Astrocyte of the hippocampus (primary cell): ENCODE data around the gene THSD4.
"Not testable (repeated sequence)": the region's sequence is repeated elsewhere in the genome, so short reads cannot be mapped to it uniquely, and the experiment has no call there.

Source experiments
- DNase-seq: peaks from one replicate; pipeline ENCODE4 v3.0.0; 2011; ENCODE audit warnings: low read depth, low spot score

THSD4 gene

GRCh38 chr15:71349336-71349735 is 234.1 kb downstream of the THSD4 start:
- DNase-seq, result no peak

GRCh38 chr15:71349736-71350526 is 234.7 kb downstream of the THSD4 start:
- DNase-seq, result no peak

DNA sequence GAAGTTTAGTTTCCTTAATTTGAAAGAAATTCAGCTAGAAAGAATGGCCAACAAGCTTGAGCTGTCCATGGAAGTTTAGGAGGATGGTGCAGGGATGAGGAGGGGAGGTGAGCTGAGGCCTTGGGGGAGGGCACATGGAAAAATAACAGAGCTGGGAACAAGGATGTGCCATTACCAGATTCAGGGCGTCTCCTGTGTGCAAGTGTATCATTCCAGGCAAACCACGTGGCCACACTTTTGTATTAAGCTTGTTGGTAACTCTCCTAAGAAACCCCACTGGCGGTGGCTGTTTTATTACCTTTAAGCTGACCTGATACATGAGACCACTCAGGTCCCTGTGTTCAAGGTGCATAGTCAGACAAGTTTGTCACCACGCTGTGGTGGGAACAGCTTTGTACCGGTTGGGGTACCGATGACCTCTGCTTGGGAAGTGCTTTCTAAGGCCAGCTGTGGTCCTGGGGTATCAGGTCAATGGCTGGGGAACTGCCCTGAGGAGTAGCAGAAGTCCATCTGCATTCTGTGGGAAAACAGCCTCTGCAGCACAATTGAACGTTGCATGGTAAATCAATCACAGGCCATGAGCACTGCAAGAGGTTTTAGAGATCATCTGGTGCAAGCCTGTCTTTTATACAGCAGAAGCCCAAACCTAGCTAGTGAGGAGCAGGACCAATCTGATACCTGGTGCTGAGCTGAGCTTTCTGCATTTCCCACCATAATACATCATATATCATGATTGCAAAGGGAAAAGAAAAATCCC is 235.5 kb downstream of the THSD4 start:
- no peak for DNase-seq

DNA sequence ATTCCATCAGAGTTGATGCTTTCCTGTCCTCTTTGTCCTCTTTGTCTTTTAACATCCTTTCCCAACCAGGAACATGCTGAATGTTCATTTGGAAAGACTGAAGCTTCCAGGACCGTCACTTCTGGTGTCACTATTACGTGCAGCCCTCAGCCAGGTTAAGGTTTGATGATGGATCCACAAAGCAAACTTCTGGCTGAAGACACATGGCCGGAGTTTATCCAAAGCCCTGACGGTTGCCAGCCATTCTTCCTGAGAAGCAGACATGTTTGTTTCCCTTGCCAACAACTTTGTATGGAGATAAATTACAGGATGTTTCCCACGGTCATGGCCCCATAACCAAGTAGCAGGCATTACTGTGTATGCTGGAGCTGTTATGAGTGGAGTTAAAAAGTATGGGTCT is 236.9 kb downstream of the THSD4 start:
- no peak for DNase-seq

DNA sequence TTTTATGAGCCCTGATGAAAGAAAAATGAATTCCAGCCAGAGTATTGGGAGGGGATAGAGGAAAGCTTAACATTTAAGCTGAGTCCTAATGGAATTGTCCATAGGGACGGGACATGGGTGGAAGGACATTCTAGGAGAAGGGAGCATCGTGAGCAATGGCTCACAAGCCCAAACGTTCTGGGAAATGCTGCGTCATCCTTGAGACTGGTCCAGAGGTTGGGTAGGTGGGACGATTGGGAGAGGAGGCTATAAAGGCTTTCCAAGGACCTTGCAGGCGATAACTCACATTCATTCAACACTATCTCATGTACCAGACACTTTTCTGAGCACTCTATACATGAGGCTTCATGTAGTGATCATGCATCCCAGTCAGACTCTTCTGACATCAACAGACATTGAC is 237.5 kb downstream of the THSD4 start:
- DNase-seq, result no peak

GRCh38 chr15:71353171-71353570 is 237.9 kb downstream of the THSD4 start:
- DNase-seq, result no peak

DNA sequence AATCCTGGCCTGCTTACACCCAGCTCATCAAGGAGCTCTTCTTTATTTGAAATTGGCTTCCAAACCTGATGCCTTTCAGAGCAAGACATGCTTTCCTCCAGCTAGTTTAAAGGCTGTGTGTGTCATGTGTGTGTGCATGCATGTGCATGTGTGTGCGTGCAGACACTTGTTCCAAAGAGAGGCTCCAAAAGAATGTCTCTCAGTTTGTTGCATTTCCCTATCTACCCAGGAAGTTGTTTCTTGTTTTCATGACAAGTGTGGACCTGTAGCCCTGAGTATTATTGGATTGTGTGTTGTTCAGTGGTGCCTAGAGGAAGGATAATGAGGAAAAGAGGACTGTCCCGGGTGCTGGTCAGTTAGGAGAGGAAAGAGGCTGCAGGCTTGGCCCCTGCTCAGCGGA is 240.0 kb downstream of the THSD4 start:
- DNase-seq, result no peak

DNA sequence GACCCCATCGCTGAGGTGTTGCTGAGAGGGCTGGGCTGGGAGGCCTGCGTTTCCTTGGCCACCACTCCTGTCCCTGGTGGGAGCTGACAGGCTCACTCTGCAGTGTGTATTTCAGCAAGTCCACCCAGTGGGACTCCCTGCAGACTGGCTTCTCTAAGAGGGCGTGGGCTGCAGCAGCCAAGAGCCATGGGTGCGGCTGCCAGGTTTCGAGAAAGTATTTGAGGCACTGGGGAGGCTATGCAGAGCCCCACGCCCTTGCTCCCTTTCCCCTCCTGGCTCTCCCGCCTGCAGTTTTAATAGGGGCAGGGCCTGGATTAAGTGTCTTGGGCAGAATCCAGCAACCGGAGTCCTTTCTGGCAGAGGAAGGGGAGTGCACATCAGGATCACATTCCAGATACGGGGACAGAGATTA is 242.1 kb downstream of the THSD4 start:
- DNase-seq, result peak; percentile 42

- no peak for DNase-seq
These were observed 242.7 kb downstream of the THSD4 start for GRCh38 chr15:71357967-71358366.

DNA sequence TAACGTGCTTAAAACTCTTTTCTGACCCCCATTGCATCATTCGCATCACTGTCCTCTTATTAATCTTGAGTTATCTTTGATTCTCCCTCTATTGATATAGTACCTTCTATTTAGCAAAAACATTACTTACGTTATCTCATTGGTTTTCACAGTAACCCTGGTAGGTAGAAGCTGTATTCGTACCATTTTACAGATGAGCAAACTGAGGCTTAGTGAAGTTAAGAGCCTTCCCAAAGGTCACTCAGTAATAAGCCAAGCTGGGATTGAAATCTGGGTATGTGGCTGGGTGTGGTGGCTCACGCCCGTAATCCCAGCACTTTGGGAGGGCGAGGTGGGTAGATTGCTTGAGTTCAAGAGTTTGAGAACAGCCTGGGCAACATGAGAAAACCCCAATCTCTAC is 244.0 kb downstream of the THSD4 start:
- no peak for DNase-seq

DNA sequence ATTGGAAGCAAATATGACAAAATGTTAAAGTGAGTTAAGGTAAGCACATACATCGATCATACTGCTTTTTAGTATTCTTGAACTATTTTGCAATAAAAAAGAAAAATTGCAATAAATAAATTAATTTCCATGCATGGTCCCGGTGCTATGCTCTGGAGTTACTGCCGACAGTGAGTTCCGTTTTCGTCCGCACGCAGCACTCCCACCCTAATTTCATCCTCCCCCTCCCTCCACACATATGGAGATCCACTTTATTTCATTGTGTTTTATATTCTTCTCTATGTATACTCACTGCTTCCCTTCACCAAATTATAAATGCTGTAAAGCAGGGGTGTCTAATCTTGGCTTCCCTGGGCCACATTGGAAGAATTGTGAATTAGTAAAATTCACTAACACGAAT is 247.3 kb downstream of the THSD4 start:
- no peak for DNase-seq

GRCh38 chr15:71362987-71363968 is 248.0 kb downstream of the THSD4 start:
- no peak for DNase-seq

- no peak for DNase-seq
These were observed 248.9 kb downstream of the THSD4 start for GRCh38 chr15:71364117-71364584.

GRCh38 chr15:71366522-71366921 is 251.3 kb downstream of the THSD4 start:
- DNase-seq, result no peak

GRCh38 chr15:71366926-71367325 is 251.7 kb downstream of the THSD4 start:
- no peak for DNase-seq

- DNase-seq, result not testable (repeated sequence)
These were observed 252.5 kb downstream of the THSD4 start for GRCh38 chr15:71367737-71368136.

GRCh38 chr15:71372769-71373168 is 257.5 kb downstream of the THSD4 start:
- DNase-seq, result not testable (repeated sequence)

GRCh38 chr15:71373917-71374316 is 258.6 kb downstream of the THSD4 start:
- no peak for DNase-seq

GRCh38 chr15:71374607-71375352 is 259.5 kb downstream of the THSD4 start:
- peak; percentile 23 for DNase-seq

GRCh38 chr15:71375934-71376333 is 260.7 kb downstream of the THSD4 start:
- no peak for DNase-seq

DNA sequence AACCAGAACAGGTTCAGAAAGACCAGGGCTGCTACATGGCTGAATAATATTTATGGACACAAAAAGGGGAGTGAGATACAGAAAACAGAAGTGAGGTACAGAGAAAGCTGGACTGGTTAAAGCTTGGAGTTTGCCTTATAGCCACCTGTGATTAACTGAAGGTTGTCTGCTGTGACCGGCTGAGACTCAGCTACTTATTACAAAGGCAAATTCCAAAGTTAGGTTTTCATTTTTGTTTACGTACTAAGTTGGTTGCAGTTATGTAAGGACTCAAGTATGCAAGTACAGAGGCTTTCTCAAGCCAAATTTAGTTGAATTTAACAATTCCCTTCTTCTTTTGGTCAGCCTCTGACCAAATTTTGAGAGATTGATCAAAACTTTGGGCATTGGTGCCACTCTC is 264.6 kb downstream of the THSD4 start:
- no peak for DNase-seq
